ENCODE data around the gene CPXM2.

Gene CPXM2

DNA sequence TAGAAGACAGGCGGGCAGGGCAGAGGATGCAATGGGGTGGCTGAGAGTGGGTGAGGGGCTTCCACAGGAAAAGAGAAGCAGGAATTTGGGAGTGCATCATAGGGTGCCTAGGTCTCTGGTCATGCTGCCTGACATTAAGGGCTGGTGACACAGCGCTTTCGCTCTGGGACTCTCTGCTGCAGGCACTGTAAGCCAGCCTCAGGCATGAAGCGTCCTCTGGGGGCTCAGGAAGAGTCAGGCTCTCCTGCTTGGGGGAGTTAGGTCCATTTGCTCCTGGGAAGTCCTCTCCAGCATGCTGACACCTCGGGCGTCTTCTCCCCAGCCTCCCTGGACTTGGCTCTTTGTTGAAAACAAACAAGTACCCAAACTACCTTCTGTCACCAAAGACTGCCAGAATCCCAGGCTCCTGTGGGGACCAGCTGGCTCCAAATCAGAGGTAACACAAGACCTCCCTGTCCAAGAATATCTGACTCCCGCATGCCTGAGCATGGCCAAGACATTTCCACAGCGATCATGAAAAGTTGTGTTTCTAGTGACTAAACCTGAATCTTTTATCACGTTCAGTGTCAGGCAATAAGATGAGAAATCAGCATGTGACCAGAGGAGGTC lies 170.1 kb downstream of the CPXM2 start:
- CTCF ChIA-PET: no interaction called here
- TF ChIP-seq, protein P1, sequence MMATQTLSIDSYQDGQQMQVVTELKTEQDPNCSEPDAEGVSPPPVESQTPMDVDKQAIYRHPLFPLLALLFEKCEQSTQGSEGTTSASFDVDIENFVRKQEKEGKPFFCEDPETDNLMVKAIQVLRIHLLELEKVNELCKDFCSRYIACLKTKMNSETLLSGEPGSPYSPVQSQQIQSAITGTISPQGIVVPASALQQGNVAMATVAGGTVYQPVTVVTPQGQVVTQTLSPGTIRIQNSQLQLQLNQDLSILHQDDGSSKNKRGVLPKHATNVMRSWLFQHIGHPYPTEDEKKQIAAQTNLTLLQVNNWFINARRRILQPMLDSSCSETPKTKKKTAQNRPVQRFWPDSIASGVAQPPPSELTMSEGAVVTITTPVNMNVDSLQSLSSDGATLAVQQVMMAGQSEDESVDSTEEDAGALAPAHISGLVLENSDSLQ (IDR thresholded peaks at IDR 0.05): no peak
- no peak for TF ChIP-seq NFRKB (IDR thresholded peaks at IDR 0.05)
- TF ChIP-seq FOXA1 (IDR thresholded peaks at IDR 0.05): no peak
- TF ChIP-seq LEF1 (IDR thresholded peaks at IDR 0.05; ENCODE audit: borderline replicate concordance): no peak
- no peak for TF ChIP-seq L3MBTL2 (conservative IDR thresholded peaks at IDR 0.05)
- TF ChIP-seq HDGF (IDR thresholded peaks at IDR 0.05; ENCODE audit: borderline replicate concordance): no peak
- no peak for TF ChIP-seq SP1 (IDR thresholded peaks at IDR 0.05)
- TF ChIP-seq ZNF384 (IDR thresholded peaks at IDR 0.05): no peak
- no peak for TF ChIP-seq CTBP1 (IDR thresholded peaks at IDR 0.05; ENCODE audit: borderline replicate concordance)
- TF ChIP-seq TARDBP (IDR thresholded peaks at IDR 0.05): no peak
- TF ChIP-seq ARNT (IDR thresholded peaks at IDR 0.05): no peak
- no peak for DNase-seq (ENCODE audit: extremely low spot score)
- POLR2A ChIA-PET: no interaction called here

DNA sequence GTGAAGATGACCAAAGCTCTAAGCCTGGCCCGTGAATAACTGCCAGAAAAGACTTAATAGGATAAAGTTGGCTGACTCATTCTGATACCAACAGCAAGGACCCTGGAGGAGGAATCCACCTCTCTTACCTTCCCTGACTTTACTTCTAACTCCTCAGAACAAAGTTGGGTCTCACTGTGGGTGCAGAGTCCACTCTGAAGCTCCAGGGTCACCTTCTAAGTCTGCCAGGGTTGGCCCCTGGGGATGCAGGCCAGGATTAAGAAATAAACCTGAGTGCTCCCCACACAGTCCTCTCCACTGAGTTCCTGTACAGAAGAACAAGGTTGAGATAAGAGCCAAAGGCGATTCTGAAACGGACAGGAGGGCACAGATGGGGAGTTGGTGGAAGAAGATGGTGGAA lies 171.1 kb downstream of the CPXM2 start:
- no peak for TF ChIP-seq TARDBP (IDR thresholded peaks at IDR 0.05)
- no peak for TF ChIP-seq ARNT (IDR thresholded peaks at IDR 0.05)
- TF ChIP-seq CTBP1 (IDR thresholded peaks at IDR 0.05; ENCODE audit: borderline replicate concordance): no peak
- no peak for TF ChIP-seq NFRKB (IDR thresholded peaks at IDR 0.05)
- TF ChIP-seq BHLHE40 (IDR thresholded peaks at IDR 0.05; ENCODE audit: borderline replicate concordance): no peak
- no peak for TF ChIP-seq ZNF384 (IDR thresholded peaks at IDR 0.05)
- TF ChIP-seq SP1 (IDR thresholded peaks at IDR 0.05): no peak
- TF ChIP-seq ELF4 (IDR thresholded peaks at IDR 0.05): no peak
- no peak for TF ChIP-seq L3MBTL2 (conservative IDR thresholded peaks at IDR 0.05)
- TF ChIP-seq FOXK2 (IDR thresholded peaks at IDR 0.05): no peak
- no peak for TF ChIP-seq HDGF (IDR thresholded peaks at IDR 0.05; ENCODE audit: borderline replicate concordance)
- ChIA-PET POLR2A (no interaction called here), CTCF (no interaction called here)
- no peak for DNase-seq (ENCODE audit: extremely low spot score)

DNA sequence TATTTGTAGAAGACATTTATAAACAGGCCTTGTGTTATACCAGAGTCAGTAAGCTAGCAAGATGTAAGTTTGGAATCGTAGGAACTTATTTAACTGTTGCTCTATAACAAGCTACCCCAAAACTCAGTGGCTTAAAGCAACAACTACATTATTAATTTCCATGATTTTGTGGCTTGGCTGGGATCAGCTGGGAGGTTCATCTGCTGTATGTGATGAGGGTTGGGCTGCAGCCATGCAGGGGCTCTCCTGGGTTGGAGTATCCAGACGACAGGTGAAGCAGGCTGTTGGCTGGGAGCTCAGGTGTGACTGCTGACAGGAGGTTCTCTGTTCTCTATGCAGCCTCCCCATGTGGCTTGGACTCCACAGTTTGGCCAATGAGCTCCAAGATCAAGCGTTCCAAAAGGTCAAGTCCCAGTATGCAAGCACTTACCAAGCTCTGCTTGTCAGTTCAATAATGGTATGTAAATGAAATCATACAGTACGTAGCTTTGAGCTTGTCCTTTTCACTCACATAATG lies 173.0 kb downstream of the CPXM2 start:
- ChIA-PET POLR2A (no interaction called here), CTCF (interaction anchor here (0.9 kb wide), 1 partner anchor 45 kb away, joined by 3 read pairs; no protein-coding TSS in a partner anchor)
- no peak for DNase-seq (ENCODE audit: extremely low spot score)
- TF ChIP-seq SUZ12 (IDR thresholded peaks at IDR 0.05) (no peak), ELF4 (IDR thresholded peaks at IDR 0.05) (no peak), ZNF384 (IDR thresholded peaks at IDR 0.05) (no peak), BHLHE40 (IDR thresholded peaks at IDR 0.05; ENCODE audit: borderline replicate concordance) (no peak), ARNT (IDR thresholded peaks at IDR 0.05) (no peak)
- TF ChIP-seq, protein P1 (IDR thresholded peaks at IDR 0.05): no peak

DNA sequence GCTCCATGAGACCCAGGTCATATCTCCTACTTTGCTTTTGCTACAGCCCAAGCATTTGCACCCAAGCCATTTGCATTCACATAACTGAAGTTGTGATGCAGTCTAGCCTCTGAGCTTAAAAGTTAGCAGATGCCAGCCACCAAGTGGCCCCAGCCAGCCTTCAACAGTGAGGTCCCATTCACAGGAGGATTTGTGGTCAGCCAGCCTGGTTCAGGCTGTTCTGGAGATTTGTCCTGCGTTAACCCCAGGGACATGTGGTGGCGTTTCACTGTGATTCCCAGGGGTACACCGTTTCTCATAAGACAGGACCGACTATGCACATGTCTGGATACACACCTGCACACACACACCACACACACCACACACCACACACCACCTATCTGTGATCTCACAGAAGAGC lies 174.3 kb downstream of the CPXM2 start:
- POLR2A ChIA-PET: no interaction called here
- CTCF ChIA-PET: no interaction called here
- no peak for DNase-seq (ENCODE audit: extremely low spot score)
- TF ChIP-seq SP1 (IDR thresholded peaks at IDR 0.05): no peak
- TF ChIP-seq ARNT (IDR thresholded peaks at IDR 0.05): no peak
- no peak for TF ChIP-seq NFRKB (IDR thresholded peaks at IDR 0.05)
- TF ChIP-seq HDGF (IDR thresholded peaks at IDR 0.05; ENCODE audit: borderline replicate concordance): no peak
- no peak for TF ChIP-seq ZNF384 (IDR thresholded peaks at IDR 0.05)
- TF ChIP-seq FOXK2 (IDR thresholded peaks at IDR 0.05): no peak
- TF ChIP-seq SUZ12 (IDR thresholded peaks at IDR 0.05): no peak
- no peak for TF ChIP-seq CTBP1 (IDR thresholded peaks at IDR 0.05; ENCODE audit: borderline replicate concordance)
- TF ChIP-seq BHLHE40 (IDR thresholded peaks at IDR 0.05; ENCODE audit: borderline replicate concordance): no peak
- TF ChIP-seq LEF1 (IDR thresholded peaks at IDR 0.05; ENCODE audit: borderline replicate concordance): no peak
- TF ChIP-seq ELF4 (IDR thresholded peaks at IDR 0.05): no peak
- no peak for TF ChIP-seq L3MBTL2 (conservative IDR thresholded peaks at IDR 0.05)
- no peak for TF ChIP-seq TARDBP (IDR thresholded peaks at IDR 0.05)
- TF ChIP-seq, protein P1 (IDR thresholded peaks at IDR 0.05): no peak
- TF ChIP-seq FOXM1 (IDR thresholded peaks at IDR 0.05; ENCODE audit: borderline replicate concordance): no peak
- TF ChIP-seq FOXA1 (IDR thresholded peaks at IDR 0.05): no peak

DNA sequence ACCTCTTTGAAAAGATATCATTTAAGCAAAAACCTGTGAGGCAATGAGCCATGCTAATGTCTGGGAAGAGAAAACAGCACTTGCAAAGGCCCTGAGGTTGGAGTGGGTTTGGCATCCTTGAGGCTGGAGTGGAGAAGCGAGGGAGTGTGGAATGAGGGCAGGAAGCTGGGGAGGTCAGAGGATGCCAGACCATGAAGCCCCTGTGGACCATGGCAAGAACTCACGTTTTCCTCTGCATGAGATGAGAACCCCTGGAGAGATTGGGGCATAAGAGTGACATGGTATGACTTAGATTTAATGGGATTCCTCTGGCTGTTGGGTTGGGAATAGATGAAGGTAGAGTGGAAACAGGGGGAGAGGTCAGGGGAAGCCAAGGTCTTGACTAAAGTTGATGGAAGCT lies 176.1 kb downstream of the CPXM2 start:
- ChIA-PET POLR2A (no interaction called here), CTCF (no interaction called here)
- DNase-seq (ENCODE audit: extremely low spot score): no peak
- no peak for TF ChIP-seq HDGF (IDR thresholded peaks at IDR 0.05; ENCODE audit: borderline replicate concordance)

DNA sequence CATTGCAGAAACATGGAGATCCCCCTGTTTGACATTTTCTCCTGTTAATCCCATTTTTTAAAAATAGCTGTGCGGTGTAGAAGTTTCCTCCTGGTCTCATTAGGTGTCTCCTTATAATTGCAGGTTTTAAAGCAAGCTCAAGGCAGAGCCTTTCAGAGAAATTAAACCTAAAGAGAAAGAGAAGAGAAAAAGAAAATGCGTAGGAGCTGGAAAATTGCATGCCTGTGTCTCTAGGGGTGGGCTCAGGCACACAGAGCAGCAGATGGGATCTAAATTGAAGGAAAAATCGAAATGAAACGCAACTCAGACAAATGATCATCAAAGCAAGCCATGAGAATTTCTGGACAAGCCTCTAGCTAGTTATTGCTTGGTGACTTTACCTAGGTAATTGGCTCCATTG lies 185.4 kb downstream of the CPXM2 start:
- POLR2A ChIA-PET: no interaction called here
- CTCF ChIA-PET: interaction anchor here (1.0 kb wide), 1 partner anchor 46 kb away, joined by 3 read pairs; no protein-coding TSS in a partner anchor
- TF ChIP-seq TARDBP (IDR thresholded peaks at IDR 0.05) (no peak), CTBP1 (IDR thresholded peaks at IDR 0.05; ENCODE audit: borderline replicate concordance) (no peak), LEF1 (IDR thresholded peaks at IDR 0.05; ENCODE audit: borderline replicate concordance) (no peak), NFRKB (IDR thresholded peaks at IDR 0.05) (no peak), L3MBTL2 (conservative IDR thresholded peaks at IDR 0.05) (no peak), ARNT (IDR thresholded peaks at IDR 0.05) (no peak), FOXM1 (IDR thresholded peaks at IDR 0.05; ENCODE audit: borderline replicate concordance) (no peak), FOXA1 (IDR thresholded peaks at IDR 0.05) (no peak), BHLHE40 (IDR thresholded peaks at IDR 0.05; ENCODE audit: borderline replicate concordance) (no peak), HDGF (IDR thresholded peaks at IDR 0.05; ENCODE audit: borderline replicate concordance) (no peak), SP1 (IDR thresholded peaks at IDR 0.05) (no peak), ZNF384 (IDR thresholded peaks at IDR 0.05) (no peak), SUZ12 (IDR thresholded peaks at IDR 0.05) (no peak), ELF4 (IDR thresholded peaks at IDR 0.05) (no peak), FOXK2 (IDR thresholded peaks at IDR 0.05) (no peak)
- TF ChIP-seq, protein P1 (IDR thresholded peaks at IDR 0.05): no peak
- DNase-seq (ENCODE audit: extremely low spot score): no peak
